Parathyroid adenoma (tissue), 2 donors: ENCODE measurements around the gene SELENOP.

Experiments used
- H2AFZ ChIP-seq: fragments of 300-600 bp; sonication (generic); one replicate; pipeline ENCODE4 v1.7.0; 2017; ENCODE audit warnings: antibody characterized with exemption, mild to moderate bottlenecking
- H3K27ac ChIP-seq: fragments of 300-600 bp; sonication (generic); one replicate; pipeline ENCODE4 v1.7.0; 2017
- H3K27me3 ChIP-seq: fragments of 300-600 bp; sonication (generic); one replicate; pipeline ENCODE4 v1.7.0; 2017; ENCODE audit warnings: low read length; ENCODE audit not compliant: control insufficient read depth, insufficient read depth
- H3K36me3 ChIP-seq: fragments of 300-600 bp; sonication (generic); one replicate; pipeline ENCODE4 v1.7.0; 2017; ENCODE audit warnings: low read length; ENCODE audit not compliant: control insufficient read depth, insufficient read depth
- H3K4me1 ChIP-seq: fragments of 300-600 bp; sonication (generic); one replicate; pipeline ENCODE4 v1.7.0; 2017; ENCODE audit warnings: control low read depth
- H3K4me2 ChIP-seq: fragments of 300-600 bp; sonication (generic); one replicate; pipeline ENCODE4 v1.7.0; 2017; ENCODE audit warnings: low read length
- H3K4me3 ChIP-seq: fragments of 300-600 bp; sonication (generic); one replicate; pipeline ENCODE4 v1.7.0; 2017; ENCODE audit warnings: low read depth, low read length
- H3K79me2 ChIP-seq: fragments of 300-600 bp; sonication (generic); one replicate; pipeline ENCODE4 v1.7.0; 2017; ENCODE audit warnings: control low read depth
- H3K9ac ChIP-seq: fragments of 300-600 bp; sonication (generic); one replicate; pipeline ENCODE4 v1.7.0; 2017; ENCODE audit warnings: mild to moderate bottlenecking
- H3K9me3 ChIP-seq: fragments of 300-600 bp; sonication (generic); one replicate; pipeline ENCODE4 v1.7.0; 2017; ENCODE audit warnings: low read length; ENCODE audit not compliant: control insufficient read depth
- TF ChIP-seq, protein P1 (sequence below): fragments of 300-600 bp; sonication (generic); IDR thresholded peaks from one replicate; pipeline ENCODE4 v1.7.0; 2017; ENCODE audit warnings: antibody characterized with exemption, mild to moderate bottlenecking
- donor health status: primary hyperparathyroidism.

Gene SELENOP

GRCh38 chr5:42836070-42836769 is 24.5 kb upstream of the SELENOP start:
- Histone ChIP-seq H3K4me2 (no peak overlapping the region), H3K9ac (no peak overlapping the region), H3K27ac (no peak overlapping the region), H3K79me2 (no peaks in the 10 kb centered on the region), H3K4me1 (peaks cover 3% of the 10 kb centered on the region), H3K27me3 (no peaks in the 10 kb centered on the region), H3K36me3 (no peaks in the 10 kb centered on the region), H3K4me3 (no peak overlapping the region), H2AFZ (no peak overlapping the region), H3K9me3 (no peaks in the 10 kb centered on the region)
- TF ChIP-seq, protein P1, sequence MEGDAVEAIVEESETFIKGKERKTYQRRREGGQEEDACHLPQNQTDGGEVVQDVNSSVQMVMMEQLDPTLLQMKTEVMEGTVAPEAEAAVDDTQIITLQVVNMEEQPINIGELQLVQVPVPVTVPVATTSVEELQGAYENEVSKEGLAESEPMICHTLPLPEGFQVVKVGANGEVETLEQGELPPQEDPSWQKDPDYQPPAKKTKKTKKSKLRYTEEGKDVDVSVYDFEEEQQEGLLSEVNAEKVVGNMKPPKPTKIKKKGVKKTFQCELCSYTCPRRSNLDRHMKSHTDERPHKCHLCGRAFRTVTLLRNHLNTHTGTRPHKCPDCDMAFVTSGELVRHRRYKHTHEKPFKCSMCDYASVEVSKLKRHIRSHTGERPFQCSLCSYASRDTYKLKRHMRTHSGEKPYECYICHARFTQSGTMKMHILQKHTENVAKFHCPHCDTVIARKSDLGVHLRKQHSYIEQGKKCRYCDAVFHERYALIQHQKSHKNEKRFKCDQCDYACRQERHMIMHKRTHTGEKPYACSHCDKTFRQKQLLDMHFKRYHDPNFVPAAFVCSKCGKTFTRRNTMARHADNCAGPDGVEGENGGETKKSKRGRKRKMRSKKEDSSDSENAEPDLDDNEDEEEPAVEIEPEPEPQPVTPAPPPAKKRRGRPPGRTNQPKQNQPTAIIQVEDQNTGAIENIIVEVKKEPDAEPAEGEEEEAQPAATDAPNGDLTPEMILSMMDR, result no peak

GRCh38 chr5:42832060-42832459 is 20.4 kb upstream of the SELENOP start:
- Histone ChIP-seq H3K27ac (no peak overlapping the region), H3K4me2 (no peak overlapping the region), H3K9me3 (no peaks in the 10 kb centered on the region), H2AFZ (no peak overlapping the region), H3K4me3 (no peak overlapping the region), H3K4me1 (no peaks in the 10 kb centered on the region), H3K36me3 (no peaks in the 10 kb centered on the region), H3K27me3 (no peaks in the 10 kb centered on the region), H3K79me2 (no peaks in the 10 kb centered on the region), H3K9ac (no peak overlapping the region)
- TF ChIP-seq, protein P1, result no peak

- Histone ChIP-seq H2AFZ (no peak overlapping the region), H3K9ac (no peak overlapping the region), H3K4me3 (no peak overlapping the region), H3K36me3 (no peaks in the 10 kb centered on the region), H3K27ac (no peak overlapping the region), H3K4me1 (no peaks in the 10 kb centered on the region), H3K27me3 (no peaks in the 10 kb centered on the region), H3K9me3 (no peaks in the 10 kb centered on the region), H3K79me2 (no peaks in the 10 kb centered on the region), H3K4me2 (no peak overlapping the region)
- TF ChIP-seq, protein P1, result no peak
These were observed 19.2 kb upstream of the SELENOP start for GRCh38 chr5:42830924-42831323.

DNA sequence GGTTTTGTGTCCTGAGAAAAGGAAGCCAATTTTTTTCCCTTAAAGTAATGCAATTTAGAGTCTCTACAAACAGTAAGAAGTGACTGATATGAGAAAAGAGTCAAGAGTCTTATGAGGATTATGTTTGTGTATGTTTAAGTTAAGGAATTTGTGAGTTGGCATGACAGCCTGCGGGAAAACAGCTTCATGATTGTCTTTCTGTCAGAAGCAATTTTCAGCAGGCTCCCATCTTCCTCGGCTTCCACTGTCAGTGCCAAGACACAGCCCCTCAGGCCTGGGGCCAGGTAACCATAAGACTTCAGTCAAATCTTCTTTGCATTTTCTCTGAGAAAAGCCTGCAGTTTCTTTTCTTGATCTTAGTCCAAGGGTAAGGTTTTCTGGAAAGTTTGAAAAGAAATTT is 17.0 kb upstream of the SELENOP start:
- H3K9ac ChIP-seq, result no peak overlapping the region
- H3K36me3 ChIP-seq, result no peaks in the 10 kb centered on the region
- no peak overlapping the region for H2AFZ ChIP-seq
- H3K27ac ChIP-seq, result no peak overlapping the region
- H3K4me3 ChIP-seq, result no peak overlapping the region
- TF ChIP-seq, protein P1, result no peak
- H3K79me2 ChIP-seq, result no peaks in the 10 kb centered on the region
- no peaks in the 10 kb centered on the region for H3K4me1 ChIP-seq
- H3K27me3 ChIP-seq, result no peaks in the 10 kb centered on the region
- H3K9me3 ChIP-seq, result no peaks in the 10 kb centered on the region
- H3K4me2 ChIP-seq, result no peak overlapping the region
